Measurements from ENCODE around the gene CENPH.
"Not testable (repeated sequence)": the region's sequence is repeated elsewhere in the genome, so short reads cannot be mapped to it uniquely, and the experiment has no call there.

CENPH gene

DNA sequence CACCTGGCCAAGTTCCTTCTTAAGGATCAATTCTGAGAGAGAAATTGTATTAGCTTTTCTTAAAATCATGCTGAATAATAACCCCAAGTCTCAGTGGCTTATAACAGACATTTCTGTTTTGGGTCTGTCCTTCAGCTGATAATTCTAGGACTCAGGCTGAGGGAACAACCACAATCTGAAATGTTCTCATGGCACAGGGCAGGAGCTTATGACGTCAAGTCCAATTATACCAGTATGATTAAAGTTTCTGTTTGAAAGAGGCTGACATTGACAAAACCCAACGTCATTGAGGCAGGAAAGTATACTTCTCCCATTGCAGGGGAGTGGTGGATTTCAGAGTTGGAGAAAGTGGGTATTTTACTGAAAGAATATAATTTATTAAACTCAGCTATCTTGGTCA is 21.8 kb downstream of the CENPH start:
- no peak for DNase-seq

DNA sequence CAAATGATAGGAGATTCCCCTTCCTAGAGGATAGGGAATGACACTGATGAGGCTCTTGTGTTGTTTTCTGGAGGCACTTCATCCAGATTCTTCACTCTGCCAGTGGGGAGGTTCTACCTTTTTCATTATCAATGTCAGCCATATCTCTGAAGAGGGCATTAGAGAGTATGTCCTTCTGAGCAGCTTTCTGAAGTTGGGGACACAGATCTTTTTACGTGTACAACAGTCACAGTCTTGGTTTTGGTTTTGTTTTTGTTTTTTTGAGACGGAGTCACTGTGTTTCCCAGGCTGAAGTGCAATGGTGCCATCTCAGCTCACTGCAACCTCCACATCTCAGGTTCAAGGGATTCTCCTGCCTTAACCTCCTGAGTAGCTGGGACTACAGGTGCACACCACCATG is 22.6 kb downstream of the CENPH start:
- no peak for DNase-seq

DNA sequence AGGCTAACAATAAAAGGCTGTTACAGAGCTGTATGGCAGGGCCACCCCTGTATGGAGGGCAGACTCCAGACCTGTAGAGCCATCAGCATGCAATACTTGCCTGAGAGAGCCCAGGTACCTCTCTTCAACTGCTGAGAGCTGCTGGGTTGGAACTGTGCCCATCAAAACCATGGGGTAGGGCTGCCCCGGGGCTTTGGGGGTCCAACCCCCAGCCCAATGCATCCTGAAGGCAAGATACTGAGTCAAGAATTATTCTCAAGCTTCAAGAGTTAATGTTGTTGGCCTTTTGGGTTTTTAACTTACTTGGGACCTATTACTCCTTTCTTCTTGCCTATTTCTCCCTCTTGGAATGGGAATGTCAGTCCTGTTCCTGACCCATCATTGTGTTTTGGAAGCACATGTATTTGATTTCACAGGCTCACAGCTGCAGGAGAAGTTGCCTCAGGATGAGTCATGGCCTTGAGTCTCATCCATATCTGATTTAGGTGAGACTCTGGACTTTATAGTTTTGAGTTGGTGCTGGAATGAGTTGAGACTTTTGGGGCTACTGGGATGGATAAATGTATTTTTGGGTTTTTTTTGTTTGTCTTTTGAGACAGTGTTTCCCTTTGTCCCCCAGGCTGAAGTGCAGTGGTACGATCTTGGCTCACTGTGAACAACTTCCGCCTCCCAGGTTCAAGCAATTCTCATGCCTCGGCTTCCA is 24.3 kb downstream of the CENPH start:
- no peak for DNase-seq

DNA sequence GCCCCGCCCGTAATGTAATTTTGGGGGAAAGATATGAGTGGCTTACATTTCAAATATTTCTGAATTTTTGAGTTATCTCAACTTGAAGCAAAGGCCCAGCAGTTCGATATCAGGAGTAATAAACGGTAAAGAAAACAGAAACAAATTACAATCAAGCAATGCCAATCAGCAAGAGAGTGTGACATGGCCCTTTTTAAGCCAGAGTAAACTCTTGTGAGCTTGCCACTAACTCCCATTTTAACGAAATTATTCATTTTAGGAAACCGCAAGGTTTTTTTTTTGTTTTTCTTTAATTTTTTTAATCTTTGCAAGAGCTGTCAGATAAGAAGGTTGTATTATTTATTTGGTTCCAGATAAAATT is 27.7 kb downstream of the CENPH start:
- no peak for DNase-seq

DNA sequence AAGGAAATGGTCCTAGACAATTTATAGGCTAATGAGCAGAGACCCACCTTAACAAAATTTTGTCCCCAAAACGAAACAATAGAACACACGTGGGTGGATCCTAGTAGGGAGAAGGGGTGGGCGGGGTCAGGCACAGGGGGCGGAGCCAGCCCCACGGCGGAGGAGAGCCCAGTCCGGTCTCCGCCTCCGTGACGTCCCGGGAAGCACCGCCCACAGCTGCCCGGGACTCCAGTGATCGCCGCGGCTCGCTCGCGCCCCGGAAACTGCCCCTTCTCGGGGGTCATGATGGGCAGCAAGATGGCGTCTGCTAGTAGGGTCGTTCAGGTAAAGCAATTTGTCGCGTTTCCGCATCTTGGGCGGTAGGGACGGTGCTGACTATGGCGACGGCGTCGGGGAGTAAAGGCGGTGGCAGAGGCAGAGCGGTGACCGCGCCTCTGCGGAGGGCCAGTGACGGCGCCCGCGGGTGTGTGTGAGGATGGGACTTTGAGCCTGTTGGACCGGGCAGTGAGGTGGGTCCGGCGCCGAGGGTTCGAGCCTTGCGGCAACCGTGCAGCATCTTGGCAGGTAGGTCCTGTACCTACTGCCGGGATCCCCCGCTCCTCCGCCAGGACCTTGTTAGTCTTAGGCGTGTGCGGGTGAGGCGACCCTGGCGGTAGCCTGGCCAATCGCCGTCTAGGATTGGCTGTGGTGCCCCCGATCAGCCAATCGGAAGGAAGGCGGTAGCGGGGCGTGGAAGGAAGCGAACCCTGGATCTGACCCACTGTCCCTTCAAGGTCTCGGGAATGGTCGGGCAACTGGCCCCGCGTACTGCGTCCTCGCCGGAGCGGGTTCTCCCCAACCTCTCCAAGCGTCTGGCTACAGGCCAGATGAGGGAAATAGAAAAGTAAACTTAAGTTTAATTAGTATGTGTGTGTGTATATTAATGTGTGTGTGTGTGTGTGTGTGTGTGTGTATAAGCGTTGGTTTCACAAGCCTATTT is 28.5 kb downstream of the CENPH start:
- DNase-seq, result peak; percentile 94

DNA sequence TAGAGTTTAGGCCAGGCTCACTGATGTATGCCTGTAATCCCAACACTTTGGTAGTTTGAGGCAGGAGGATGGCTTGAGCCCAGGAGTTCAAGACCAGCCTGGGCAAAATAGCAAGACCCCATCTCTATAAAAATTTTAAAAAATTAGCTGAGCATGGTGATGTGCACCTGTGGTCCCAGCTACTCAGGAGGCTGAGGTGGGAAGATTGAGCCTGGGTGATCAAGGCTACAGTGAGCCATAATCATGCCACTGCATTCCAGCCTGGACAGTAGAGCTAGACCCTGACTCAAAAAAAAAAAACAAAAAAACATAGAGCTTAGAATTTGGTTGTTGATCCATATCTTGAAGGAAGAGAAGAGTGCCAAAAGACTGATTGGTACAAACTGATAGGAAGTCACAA is 30.6 kb downstream of the CENPH start:
- no peak for DNase-seq

DNA sequence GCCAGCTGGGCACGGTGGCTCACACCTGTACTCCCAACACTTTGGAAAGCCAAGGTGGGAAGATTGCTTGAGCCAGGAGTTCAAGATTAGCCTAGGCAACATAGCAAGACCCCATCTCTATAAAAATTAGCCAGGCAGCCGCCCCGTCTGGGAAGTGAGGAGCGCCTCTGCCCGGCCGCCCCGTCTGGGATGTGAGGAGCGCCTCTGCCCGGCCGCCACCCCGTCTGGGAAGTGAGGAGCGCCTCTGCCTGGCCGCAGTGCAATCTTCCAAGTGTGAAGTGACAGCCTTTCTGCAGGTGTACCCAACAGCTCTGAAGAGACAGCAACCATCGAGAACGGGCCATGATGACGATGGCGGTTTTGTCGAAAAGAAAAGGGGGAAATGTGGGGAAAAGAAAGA is 31.0 kb downstream of the CENPH start:
- not testable (repeated sequence) for DNase-seq

DNA sequence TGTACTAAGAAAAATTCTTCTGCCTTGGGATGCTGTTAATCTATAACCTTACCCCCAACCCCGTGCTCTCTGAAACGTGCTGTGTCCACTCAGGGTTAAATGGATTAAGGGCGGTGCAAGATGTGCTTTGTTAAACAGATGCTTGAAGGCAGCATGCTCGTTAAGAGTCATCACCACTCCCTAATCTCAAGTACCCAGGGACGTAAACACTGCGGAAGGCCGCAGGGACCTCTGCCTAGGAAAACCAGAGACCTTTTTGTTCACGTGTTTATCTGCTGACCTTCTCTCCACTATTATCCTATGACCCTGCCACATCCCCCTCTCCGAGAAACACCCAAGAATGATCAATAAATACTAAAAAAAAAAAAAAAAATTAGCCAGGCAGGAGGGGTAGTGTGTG is 31.4 kb downstream of the CENPH start:
- DNase-seq, result not testable (repeated sequence)

DNA sequence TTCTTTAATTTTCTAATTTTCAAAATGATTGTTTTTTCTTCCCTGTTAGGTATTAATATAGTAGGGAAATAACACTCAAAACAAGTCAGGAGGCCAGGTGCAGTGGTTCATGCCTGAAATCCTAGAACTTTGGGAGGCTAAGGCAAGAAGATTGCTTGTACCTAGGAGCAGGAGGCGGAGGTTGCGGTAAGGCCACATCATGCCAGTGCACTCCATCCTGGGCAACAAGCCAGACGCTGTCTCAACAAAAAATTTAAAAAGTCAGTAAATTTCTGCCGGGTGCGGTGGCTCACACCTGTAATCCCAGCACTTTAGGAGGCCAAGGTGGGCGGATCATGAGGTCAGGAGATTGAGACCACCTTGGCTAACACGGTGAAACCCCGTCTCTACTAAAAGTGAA is 35.1 kb downstream of the CENPH start:
- no peak for DNase-seq

DNA sequence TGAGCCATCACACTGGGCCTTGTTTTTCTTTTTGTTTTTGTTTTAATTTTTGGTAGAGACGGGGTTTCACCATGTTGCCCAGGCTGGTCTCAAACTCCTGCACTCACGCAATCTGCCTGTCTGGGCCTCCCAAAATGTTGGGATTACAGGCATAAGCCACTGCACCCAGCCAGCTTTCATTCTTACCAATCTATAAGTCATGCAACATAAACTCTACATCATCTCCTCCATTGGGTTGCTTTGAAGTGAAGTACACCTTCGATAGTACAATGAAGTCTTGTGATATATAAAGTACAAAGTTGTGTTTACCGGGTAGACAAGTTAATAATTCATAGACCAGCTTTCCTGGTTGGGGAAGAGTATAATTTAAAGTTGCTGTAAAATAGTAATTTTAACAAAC is 36.5 kb downstream of the CENPH start:
- no peak for DNase-seq

DNA sequence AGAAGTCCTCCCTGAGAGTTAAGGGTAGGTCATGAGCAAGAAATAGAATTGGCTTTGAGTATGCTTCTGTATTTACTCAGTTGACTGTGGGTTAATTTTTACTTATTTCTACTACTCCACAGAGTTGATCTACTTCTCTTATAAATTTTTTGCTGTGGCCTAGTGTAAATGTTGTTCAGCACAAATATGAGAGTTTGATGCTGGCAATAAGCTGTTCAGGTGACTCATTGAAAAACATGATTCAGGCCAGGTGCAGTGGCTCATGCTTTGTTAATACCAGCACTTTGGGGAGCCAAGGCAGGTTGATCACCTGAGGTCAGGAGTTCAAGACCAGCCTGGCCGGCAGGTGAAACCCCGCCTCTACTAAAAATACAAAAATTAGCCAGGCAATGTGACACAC is 40.8 kb downstream of the CENPH start:
- no peak for DNase-seq

DNA sequence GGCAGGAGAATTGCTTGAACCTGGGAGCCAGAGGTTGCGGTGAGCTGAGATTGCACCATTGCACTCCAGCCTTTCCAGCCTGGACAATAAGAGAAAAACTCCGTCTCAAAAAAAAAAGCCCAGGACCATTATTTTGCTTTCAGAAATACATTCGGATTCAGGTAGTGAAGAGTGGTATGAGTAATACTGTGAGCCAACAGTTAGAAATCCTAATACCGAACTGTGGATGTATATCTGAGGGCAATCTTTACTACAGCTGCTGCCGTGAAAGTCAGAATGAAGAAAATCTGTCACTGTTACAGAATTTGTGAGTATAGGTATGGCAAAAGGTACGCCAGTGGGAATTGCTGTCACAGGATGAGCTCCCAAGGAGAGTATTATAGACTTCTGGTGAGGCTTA is 41.9 kb downstream of the CENPH start:
- DNase-seq, result no peak

DNA sequence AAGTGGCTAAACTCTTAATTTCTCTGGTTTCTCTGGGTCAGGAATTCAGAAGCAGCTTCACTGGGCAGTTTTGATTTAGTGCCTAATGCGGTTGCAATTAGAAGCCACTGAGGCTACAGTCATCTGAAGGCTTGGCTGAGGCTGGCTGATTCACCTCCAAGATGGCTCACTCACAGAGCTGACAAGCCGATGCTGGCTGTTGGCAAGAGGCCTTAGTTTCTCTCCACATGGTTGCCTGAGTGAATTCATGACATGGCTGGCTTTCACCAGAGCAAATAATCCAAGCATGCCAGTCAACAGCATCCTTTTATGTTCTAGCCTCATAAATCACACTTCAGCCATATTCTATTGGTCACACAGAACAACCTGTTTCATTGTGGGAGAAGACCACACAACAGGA is 42.5 kb downstream of the CENPH start:
- DNase-seq, result no peak

DNA sequence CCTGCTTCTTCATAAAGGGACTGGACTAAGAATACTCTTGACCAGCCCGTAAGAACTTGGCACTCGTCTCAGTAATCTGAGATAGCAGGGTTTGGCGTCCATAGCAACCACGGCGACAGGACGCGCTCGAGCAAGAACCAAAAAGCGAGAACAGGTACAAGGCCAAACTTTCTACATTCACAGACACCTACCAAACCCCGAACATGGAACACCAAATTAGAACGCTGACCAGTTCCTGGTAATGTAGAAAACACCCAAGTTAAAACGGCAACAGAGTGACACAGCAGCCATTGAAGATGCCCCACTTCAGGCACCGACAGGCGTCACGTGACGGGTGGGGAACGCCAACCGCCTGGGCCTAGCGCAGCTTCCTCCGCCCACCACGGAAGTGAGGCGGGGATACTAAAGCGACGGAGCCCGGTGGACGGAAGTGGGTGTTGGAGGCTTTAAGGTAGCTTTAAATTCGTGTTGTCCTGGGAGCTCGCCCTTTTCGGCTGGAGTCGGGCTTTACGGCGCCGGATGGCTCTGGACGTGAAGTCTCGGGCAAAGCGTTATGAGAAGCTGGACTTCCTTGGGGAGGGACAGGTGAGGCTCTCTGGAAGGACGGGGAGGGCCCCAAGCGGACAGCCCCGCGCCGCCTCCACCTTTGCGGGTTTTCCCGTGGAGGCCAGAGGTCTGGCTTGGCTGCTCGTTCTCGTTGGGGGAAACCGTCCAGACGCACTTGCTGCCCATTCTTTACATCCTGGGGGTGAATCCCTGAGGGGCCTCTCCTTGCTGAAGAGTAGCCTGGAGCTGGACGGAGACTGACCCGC is 45.3 kb downstream of the CENPH start, which contains the start of gene CDK7:
CDK7 (plus strand) TSS at position 430 of the 812 bp plus-strand sequence; CDS start at position 520, 90 bp downstream.
- peak; percentile 77 for DNase-seq

DNA sequence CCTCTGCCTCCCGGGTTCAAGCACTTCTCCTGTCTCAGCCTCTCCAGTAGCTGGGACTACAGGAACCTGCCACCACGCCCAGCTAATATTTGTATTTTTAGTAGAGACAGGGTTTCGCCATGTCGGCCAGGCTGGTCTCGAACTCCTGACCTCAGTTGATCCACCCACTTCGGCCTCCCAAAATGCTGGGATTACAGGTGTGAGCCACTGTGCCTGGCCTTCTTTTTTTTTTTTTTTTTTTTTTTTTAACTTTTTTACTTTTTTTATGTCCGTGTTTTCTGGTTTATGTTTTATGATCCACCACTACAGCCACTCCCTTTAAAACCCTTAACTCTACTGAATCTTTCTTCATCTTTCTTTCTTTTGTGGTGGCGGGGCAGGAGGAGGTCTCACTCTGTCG is 47.4 kb downstream of the CENPH start:
- not testable (repeated sequence) for DNase-seq

DNA sequence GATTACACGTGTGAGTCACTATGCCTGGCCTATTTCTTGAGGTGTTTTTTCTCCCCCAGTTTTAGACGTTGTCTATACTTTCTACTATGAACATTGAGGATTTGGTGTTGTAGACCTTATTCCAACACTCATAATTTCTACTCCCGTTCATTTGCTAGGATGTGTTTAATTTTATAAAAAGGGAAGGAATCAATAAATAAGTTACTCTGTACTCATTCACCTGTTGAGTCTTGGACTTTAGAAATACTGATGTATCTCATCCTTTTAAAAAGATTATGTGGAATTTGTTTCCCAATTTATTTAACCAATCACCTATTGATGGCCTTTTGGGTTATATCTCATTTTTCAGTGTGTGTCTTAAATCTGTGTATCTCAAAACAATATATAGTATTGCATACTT is 48.5 kb downstream of the CENPH start:
- no peak for DNase-seq

DNA sequence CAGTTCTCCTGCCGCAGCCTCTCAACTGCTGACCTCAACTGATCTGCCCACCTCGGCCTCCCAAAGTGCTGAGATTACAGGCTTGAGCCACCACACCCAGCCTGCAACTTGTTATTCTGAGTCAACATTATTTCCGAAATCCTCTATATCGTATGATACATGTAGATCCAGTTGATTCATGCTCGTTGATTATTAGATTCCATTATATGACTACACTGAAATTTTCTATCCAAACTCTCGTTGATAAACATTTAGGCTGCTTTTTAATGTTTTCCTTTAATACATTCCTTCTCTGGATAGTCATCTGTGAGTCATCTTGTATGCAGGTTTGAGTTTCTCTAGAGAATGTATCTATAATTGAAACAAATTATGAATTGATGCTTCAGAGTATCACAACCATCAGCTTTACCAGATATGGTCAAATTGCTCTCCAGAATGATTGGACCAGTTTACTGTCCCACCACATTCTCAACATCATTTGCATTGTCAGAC is 49.4 kb downstream of the CENPH start:
- no peak for DNase-seq

DNA sequence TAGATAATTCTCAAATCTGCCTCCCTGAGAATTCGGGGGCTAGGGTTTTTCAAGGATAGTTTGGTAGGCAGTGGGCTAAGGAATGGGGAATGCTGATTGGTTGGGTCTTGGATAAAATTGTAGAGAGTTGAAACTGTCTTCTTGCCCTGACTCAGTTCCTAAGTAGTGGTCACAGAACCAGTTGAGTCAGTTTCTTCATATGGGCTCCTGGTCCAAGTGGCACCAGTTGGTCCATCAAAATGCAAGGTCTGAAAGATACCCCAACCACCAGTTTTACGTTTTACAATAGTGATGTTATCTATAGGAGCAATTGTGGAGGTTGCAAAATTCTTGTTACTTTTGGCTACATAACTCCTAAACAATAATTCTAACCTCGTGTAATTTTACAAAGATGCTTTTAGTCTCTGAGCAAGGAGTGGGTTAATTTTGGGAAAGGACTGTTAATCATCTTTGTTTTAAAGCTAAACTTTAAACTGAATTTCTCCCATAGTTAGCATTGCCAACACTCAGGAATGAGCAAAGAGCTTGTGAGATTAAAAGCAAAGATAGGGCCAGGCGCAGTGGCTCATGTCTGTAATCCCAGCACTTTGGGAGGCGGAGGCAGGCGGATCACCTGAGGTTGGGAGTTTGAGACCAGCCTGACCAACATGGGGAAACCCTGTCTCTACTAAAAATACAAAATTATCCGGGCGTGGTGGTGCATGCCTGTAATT is 53.0 kb downstream of the CENPH start:
- no peak for DNase-seq

DNA sequence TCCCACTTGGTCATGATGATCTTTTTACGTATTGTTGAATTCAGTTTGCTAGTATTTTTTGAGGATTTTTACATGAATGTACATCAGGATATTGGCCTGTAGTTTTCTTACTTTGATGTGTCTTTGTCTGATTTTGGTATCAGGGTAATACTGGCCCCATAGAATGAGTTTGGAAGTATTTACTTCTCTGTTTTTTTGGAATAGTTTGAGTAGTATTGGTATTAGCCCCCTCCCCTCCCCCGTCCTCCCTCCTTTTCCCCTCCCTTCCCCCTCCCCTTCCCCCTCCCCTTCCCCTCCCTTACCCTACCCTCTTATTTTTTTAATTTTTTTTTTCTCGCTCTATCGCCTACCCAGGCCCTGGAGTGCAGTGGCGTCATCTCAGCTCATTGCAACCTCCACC is 55.6 kb downstream of the CENPH start:
- DNase-seq, result no peak

DNA sequence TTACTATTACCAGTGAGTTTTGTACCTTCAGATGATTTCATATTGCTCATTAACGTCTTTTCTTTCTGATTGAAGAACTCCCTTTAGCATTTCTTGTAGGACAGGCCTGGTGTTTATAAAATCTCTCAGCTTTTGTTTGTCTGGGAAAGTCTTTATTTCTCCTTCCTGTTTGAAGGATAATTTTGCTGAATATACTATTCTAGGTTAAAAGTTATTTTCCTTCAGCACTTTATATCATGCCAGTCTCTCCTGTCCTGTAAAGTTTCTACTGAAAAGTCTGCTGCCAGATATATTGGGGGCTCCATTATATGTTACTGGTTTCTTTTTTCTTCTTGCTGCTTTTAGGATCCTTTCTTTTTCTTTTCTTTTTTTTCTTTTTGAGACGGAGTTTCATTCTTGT is 58.6 kb downstream of the CENPH start:
- no peak for DNase-seq

DNA sequence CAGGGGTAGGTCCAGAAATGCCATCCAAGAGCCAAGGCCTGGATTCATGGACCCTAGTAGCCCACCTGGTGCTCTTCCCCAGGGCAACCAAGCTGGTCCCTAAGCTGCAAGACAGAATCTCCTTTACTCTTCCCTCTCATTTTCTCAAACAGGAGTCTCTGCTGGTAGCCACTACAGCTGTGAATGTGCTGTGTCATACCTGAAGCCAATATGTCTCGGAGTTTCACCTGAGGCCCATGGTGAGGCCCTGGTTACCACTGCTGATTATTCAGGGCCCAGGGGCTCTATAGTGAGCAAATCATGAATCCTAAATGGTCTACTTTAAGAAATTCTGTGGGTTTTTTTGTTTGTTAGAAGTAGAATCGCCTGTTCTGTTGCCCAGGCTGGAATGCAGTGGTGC is 61.2 kb downstream of the CENPH start:
- no peak for DNase-seq

DNA sequence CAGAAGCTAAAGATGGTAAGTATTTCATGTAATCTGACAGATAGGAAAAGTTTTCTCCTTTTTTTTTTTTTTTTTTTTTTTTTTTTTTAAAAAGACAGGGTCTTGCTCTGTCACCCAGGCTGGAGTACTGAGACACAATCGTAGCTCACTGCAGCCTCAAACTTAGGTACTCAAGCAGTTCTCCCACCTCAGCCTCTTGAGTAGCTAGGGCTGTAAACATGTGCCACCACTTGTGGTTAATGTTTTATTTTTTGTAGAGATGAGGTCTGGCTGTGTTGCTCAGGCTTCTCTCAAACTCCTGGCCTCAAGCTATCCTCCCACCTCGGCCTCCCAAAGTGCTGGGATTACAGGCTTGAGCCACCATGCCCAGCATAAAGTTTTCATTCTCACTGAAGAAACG is 63.1 kb downstream of the CENPH start:
- DNase-seq, result no peak

Measured in activated gamma-delta T cell (primary cell).